Endothelial cell of umbilical vein (primary cell): ENCODE data around the gene CDC42BPB. TPM values are rescaled to one million over a fixed set of nuclear protein-coding genes. Genes with fewer than 3 reads are reported as not detected.

Experiments
- BruUV-seq: library from RNA; stranded (reverse); fragments of 400-500 nt; replicated peaks from 2 replicates; lab custom pipeline; 2021; lab: Mats Ljungman, UMichigan
- CTCF ChIA-PET: fragments of 300-600, 350-600 bp; sonication (Branson Sonifier 250); formaldehyde crosslinking; loops from one replicate; lab custom pipeline; 2021; ENCODE audit warnings: antibody characterized with exemption, inconsistent platforms; lab: Charles Lee
- POLR2A ChIA-PET: fragments of 300-600, 350-600 bp; sonication (Branson Sonifier 250); formaldehyde crosslinking; loops from one replicate; lab custom pipeline; 2021; ENCODE audit warnings: antibody characterized with exemption, inconsistent platforms; lab: Charles Lee
- DNase-seq: peaks from one replicate; pipeline ENCODE4 v3.0.0-alpha.2; 2011; ENCODE audit warnings: low read depth, low spot score
- FAIRE-seq: peaks from 2 replicates; lab custom pipeline; 2011; peaks lifted over from hg19 to GRCh38; lab: Jason Lieb, UNC
- H2AFZ ChIP-seq: 2 replicates; pipeline ENCODE4 v1.6.0; 2012; ENCODE audit warnings: low read depth, low read length, control low read depth, inconsistent platforms
- H3K27ac ChIP-seq: 2 replicates; pipeline ENCODE4 v1.5.1; 2011; ENCODE audit warnings: low read depth, mild to moderate bottlenecking, control low read depth, low read length, moderate library complexity; ENCODE audit not compliant: insufficient read depth
- H3K27me3 ChIP-seq, 2 experiments: 2 replicates each; pipeline versions ENCODE4 v1.6.0 to v1.6.1; 2011; ENCODE audit warnings: low read length in 2 of 2, mixed read lengths in 1 of 2; ENCODE audit not compliant: control insufficient read depth in 2 of 2, insufficient read depth in 2 of 2
- H3K36me3 ChIP-seq, 2 experiments: 2 replicates in 1 of 2; 3 replicates in 1 of 2; pipeline ENCODE4 v1.5.1; 2011; ENCODE audit warnings: low read length in 2 of 2, mild to moderate bottlenecking in 1 of 2, moderate library complexity in 1 of 2; ENCODE audit not compliant: control insufficient read depth in 2 of 2, insufficient read depth in 2 of 2; ENCODE audit errors: extremely low read depth in 1 of 2
- H3K4me1 ChIP-seq: 3 replicates; pipeline ENCODE4 v1.5.1; 2011; ENCODE audit warnings: mild to moderate bottlenecking, low read length; ENCODE audit not compliant: control insufficient read depth, insufficient read depth; ENCODE audit errors: extremely low read depth
- H3K4me2 ChIP-seq: 2 replicates; pipeline ENCODE4 v1.6.1; 2011; ENCODE audit warnings: low read length, control low read depth, mixed read lengths; ENCODE audit not compliant: insufficient read depth
- H3K4me3 ChIP-seq, 3 experiments: fragments of 200-600 bp in 1 of 3; sonication (generic), shearing (Covaris generic) in 1 of 3; replicated peaks in 1 of 3; 2 replicates each; pipeline ENCODE4 v1.5.1; 2011 to 2016; ENCODE audit warnings: control low read depth in 3 of 3, low read length in 3 of 3, mild to moderate bottlenecking in 2 of 3, inconsistent platforms in 1 of 3, low read depth in 1 of 3, moderate library complexity in 1 of 3; ENCODE audit not compliant: insufficient read depth in 1 of 3
- H3K79me2 ChIP-seq: 2 replicates; pipeline ENCODE4 v1.6.0; 2012; ENCODE audit warnings: low read length, inconsistent platforms; ENCODE audit not compliant: control insufficient read depth, insufficient read depth
- H3K9ac ChIP-seq: replicated peaks from 2 replicates; pipeline ENCODE3; 2011; ENCODE audit warnings: low read length, control low read depth; ENCODE audit not compliant: insufficient read depth; ENCODE audit errors: extremely low read depth
- H3K9me1 ChIP-seq: replicated peaks from 3 replicates; pipeline ENCODE4 v1.6.0; 2011; ENCODE audit warnings: mild to moderate bottlenecking, low read length; ENCODE audit not compliant: control insufficient read depth, insufficient read depth; ENCODE audit errors: extremely low read depth
- H3K9me3 ChIP-seq: replicated peaks from 2 replicates; pipeline ENCODE4 v1.5.1; 2012; ENCODE audit warnings: low read length, inconsistent platforms; ENCODE audit not compliant: control insufficient read depth, insufficient read depth
- H4K20me1 ChIP-seq: replicated peaks from 2 replicates; pipeline ENCODE3; 2011; ENCODE audit warnings: mild to moderate bottlenecking, low read length; ENCODE audit not compliant: control insufficient read depth, insufficient read depth; ENCODE audit errors: extremely low read depth
- EZH2 ChIP-seq: IDR thresholded peaks from 2 replicates; pipeline ENCODE4 v1.6.1; 2012; ENCODE audit warnings: borderline replicate concordance, low read depth, mild to moderate bottlenecking, moderate library complexity, low read length, inconsistent platforms; ENCODE audit not compliant: severe bottlenecking
- FOS ChIP-seq: IDR thresholded peaks from 2 replicates; pipeline ENCODE4 v1.6.1; 2011; ENCODE audit warnings: mild to moderate bottlenecking, low read length, moderate library complexity, borderline replicate concordance; ENCODE audit not compliant: insufficient read depth
- GATA2 ChIP-seq: IDR thresholded peaks from 2 replicates; pipeline ENCODE4 v1.7.0; 2011; ENCODE audit warnings: low read depth, mild to moderate bottlenecking, moderate library complexity, mixed read lengths, low read length; ENCODE audit not compliant: insufficient read length, insufficient read depth
- MYC ChIP-seq: IDR thresholded peaks from one replicate; pipeline ENCODE4 v1.6.1; 2011; ENCODE audit warnings: mild to moderate bottlenecking, low read depth, low read length
- POLR2A ChIP-seq: IDR thresholded peaks from 2 replicates; pipeline ENCODE4 v1.6.1; 2012; ENCODE audit warnings: low read depth, mild to moderate bottlenecking, control low read depth, low read length
- POLR2AphosphoS5 ChIP-seq: IDR thresholded peaks from 2 replicates; pipeline ENCODE4 v1.6.1; 2012; ENCODE audit warnings: low read depth, mild to moderate bottlenecking, control low read depth, low read length, moderate library complexity; ENCODE audit not compliant: insufficient read depth
- dilution Hi-C: fragments of 300-500 bp; cut with MboI; formaldehyde crosslinking; loops from one replicate; pipeline ENCODE4 v1.15.0; 2019; ENCODE audit warnings: low sequenced_read_pairs; ENCODE audit not compliant: extremely low pct_ligation_motif_present
- intact Hi-C: fragments of 100-400 bp; cut with micrococcal nuclease; formaldehyde crosslinking; loops from one replicate; pipeline ENCODE4 v1.10.0; 2022
- polyA plus RNA-seq, 4 experiments: library from polyadenylated mRNA; depleted of rRNA in 3 of 4; stranded (reverse) in 3 of 4; unstranded in 1 of 4; fragments of >200 nt; gene quantifications; 2 replicates each; pipeline versions ENCODE4 v1.2.1 to v1.2.3, GENCODE V29; 2011 to 2012; ENCODE audit warnings: missing spikeins in 1 of 4
- total RNA-seq: library from RNA; stranded (reverse); gene quantifications from 2 replicates; pipeline ENCODE4 v1.2.3, GENCODE V29; 2021
- TF ChIP-seq, protein P1 (sequence below): IDR thresholded peaks from 2 replicates; pipeline ENCODE4 v1.6.1; 2011; ENCODE audit not compliant: insufficient read depth, insufficient read length
- TF ChIP-seq, protein P2 (sequence below), 2 donors: IDR thresholded peaks; 1 replicate in 1 of 2; 2 replicates in 1 of 2; pipeline ENCODE4 v1.5.1; 2011; ENCODE audit warnings: low read length in 2 of 2, mild to moderate bottlenecking in 2 of 2, moderate library complexity in 2 of 2, control low read depth in 1 of 2, inconsistent platforms in 1 of 2, low read depth in 1 of 2; ENCODE audit not compliant: insufficient read depth in 1 of 2; ENCODE audit errors: extremely low read depth in 1 of 2

The CDC42BPB gene
- total and polyA plus RNA-seq, 2 donors (not counting 3 experiments of a cell fraction or from before 2014, with no cell fraction given): 82.6 to 131 TPM

DNA sequence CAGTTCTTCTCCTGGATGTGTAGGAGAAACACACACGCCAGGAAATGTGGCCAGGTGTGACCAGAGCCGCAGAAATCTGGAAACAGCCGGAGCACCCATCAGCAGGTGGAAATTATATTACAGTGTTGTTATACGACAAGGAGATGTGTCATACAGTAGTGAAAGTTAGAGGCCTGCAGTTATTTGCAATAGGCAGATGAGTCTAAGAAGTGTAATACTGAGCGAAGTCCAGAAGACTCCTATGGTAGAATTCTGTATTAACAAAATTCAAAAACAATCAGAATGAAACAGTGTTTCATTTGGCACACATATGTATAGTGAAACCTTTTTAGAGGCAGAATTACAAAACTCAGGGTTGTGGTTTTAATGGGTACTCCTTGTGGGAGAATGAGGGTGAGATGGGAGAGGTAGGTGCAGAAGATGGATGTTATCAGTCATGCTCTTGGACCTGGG lies 174.2 kb downstream of the CDC42BPB start:
- no peak for DNase-seq
- TF ChIP-seq GATA2 (no peak), POLR2A (no peak), EZH2 (no peak), POLR2AphosphoS5 (no peak), MYC (no peak), FOS (no peak)
- TF ChIP-seq, protein P1, sequence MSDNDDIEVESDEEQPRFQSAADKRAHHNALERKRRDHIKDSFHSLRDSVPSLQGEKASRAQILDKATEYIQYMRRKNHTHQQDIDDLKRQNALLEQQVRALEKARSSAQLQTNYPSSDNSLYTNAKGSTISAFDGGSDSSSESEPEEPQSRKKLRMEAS: no peak
- TF ChIP-seq, protein P2, sequence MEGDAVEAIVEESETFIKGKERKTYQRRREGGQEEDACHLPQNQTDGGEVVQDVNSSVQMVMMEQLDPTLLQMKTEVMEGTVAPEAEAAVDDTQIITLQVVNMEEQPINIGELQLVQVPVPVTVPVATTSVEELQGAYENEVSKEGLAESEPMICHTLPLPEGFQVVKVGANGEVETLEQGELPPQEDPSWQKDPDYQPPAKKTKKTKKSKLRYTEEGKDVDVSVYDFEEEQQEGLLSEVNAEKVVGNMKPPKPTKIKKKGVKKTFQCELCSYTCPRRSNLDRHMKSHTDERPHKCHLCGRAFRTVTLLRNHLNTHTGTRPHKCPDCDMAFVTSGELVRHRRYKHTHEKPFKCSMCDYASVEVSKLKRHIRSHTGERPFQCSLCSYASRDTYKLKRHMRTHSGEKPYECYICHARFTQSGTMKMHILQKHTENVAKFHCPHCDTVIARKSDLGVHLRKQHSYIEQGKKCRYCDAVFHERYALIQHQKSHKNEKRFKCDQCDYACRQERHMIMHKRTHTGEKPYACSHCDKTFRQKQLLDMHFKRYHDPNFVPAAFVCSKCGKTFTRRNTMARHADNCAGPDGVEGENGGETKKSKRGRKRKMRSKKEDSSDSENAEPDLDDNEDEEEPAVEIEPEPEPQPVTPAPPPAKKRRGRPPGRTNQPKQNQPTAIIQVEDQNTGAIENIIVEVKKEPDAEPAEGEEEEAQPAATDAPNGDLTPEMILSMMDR (IDR thresholded peaks at IDR 0.05; ENCODE audit: extremely low read depth in 1 of 2, insufficient read depth in 1 of 2, low read depth in 1 of 2, low read length in 2 of 2): no peak
- FAIRE-seq: no peak
- dilution Hi-C loops: no loop called here
- ChIA-PET POLR2A (no interaction called here), CTCF (no interaction called here)
- BruUV-seq: no TSS peak
- intact Hi-C loops: no loop called here
- no peaks in the 10 kb centered on the region for H3K9me3 ChIP-seq
- H3K9ac ChIP-seq: no peak overlapping the region
- no peaks in the 10 kb centered on the region for H3K27me3 ChIP-seq
- H3K4me3 ChIP-seq: no peak overlapping the region
- no peaks in the 10 kb centered on the region for H4K20me1 ChIP-seq
- H3K4me2 ChIP-seq: no peak overlapping the region
- no peaks in the 10 kb centered on the region for H3K79me2 ChIP-seq
- H3K27ac ChIP-seq: no peak overlapping the region
- no peak overlapping the region for H2AFZ ChIP-seq
- no peaks in the 10 kb centered on the region for H3K9me1 ChIP-seq
- H3K4me1 ChIP-seq: no peaks in the 10 kb centered on the region
- peaks cover 0 to 1% of the 10 kb centered on the region in 2 experiments for H3K36me3 ChIP-seq

Other genes with a start within 250 kb of the CDC42BPB start
- not detected in 2 replicates for gene AMN, start 134.9 kb downstream of the CDC42BPB start, total RNA-seq
- gene AMN, start 134.9 kb downstream of the CDC42BPB start, polyA plus RNA-seq: 0.03 and 0.05 TPM in 2 replicates
- not detected in 2 replicates for gene LBHD2, start 26.7 kb upstream of the CDC42BPB start, total RNA-seq
- not detected in 2 replicates for gene LBHD2, start 26.7 kb upstream of the CDC42BPB start, polyA plus RNA-seq
- not detected in 2 replicates for gene EXOC3L4, start 37.2 kb upstream of the CDC42BPB start, total RNA-seq
- gene EXOC3L4, start 37.2 kb upstream of the CDC42BPB start, polyA plus RNA-seq: not detected in 2 replicates
- gene TNFAIP2, start 65.9 kb upstream of the CDC42BPB start, total RNA-seq: 31.6 and 37.5 TPM in 2 replicates
- 42.7 and 48.5 TPM in 2 replicates for gene TNFAIP2, start 65.9 kb upstream of the CDC42BPB start, polyA plus RNA-seq